ENCODE data around the gene SCN1A. TPM values are rescaled to one million over a fixed set of nuclear protein-coding genes. Genes with fewer than 3 reads are reported as not detected.

The SCN1A gene
- total RNA-seq, 1 experiment from 2014 or later: 0.62 TPM

- no TSS peak for BruUV-seq (replicated peaks)
- no peak for TF ChIP-seq EZH2 (IDR thresholded peaks at IDR 0.05; ENCODE audit: borderline replicate concordance, low read depth, low read length, poor library complexity, severe bottlenecking)
- TF ChIP-seq CTCF (conservative IDR thresholded peaks at IDR 0.05; ENCODE audit: low read depth, low read length): no peak
- no peak overlapping the region for H3K27ac ChIP-seq (ENCODE audit: low read depth, low read length, poor library complexity, severe bottlenecking)
- ChIA-PET CTCF (no interaction called here), POLR2A (ENCODE audit: low non-redundant PET) (no interaction called here)
- H3K4me1 ChIP-seq (ENCODE audit: insufficient read depth, low read length, poor library complexity, severe bottlenecking): peaks cover 16% of the 10 kb centered on the region
- no peaks in the 10 kb centered on the region for H3K36me3 ChIP-seq (ENCODE audit: insufficient read depth, low read length, poor library complexity, severe bottlenecking)
- intact Hi-C loops (cut with micrococcal nuclease; ENCODE audit: unreplicated experiment): loop anchor here (10.0 kb wide), 2 partner anchors 455 to 505 kb away; no protein-coding TSS in a partner anchor
- no peak for DNase-seq (ENCODE audit: low spot score)
- H3K4me3 ChIP-seq (ENCODE audit: low read depth, low read length, poor library complexity, severe bottlenecking): no peak overlapping the region
- no peaks in the 10 kb centered on the region for H3K9me3 ChIP-seq (ENCODE audit: low read depth, low read length, poor library complexity, severe bottlenecking)
- no peaks in the 10 kb centered on the region for H3K27me3 ChIP-seq (replicated peaks; ENCODE audit: insufficient read depth, low read depth, low read length, poor library complexity)
Measured at GRCh38 chr2:165959371-165959770, 168.4 kb downstream of the SCN1A start.

GRCh38 chr2:165958313-165958960 is 169.4 kb downstream of the SCN1A start:
- POLR2A ChIA-PET (ENCODE audit: low non-redundant PET): no interaction called here
- no peak for DNase-seq (ENCODE audit: low spot score)
- Histone ChIP-seq H3K27ac (ENCODE audit: low read depth, low read length, poor library complexity, severe bottlenecking) (no peak overlapping the region), H3K27me3 (replicated peaks; ENCODE audit: insufficient read depth, low read depth, low read length, poor library complexity) (no peaks in the 10 kb centered on the region), H3K9me3 (ENCODE audit: low read depth, low read length, poor library complexity, severe bottlenecking) (no peaks in the 10 kb centered on the region), H3K4me3 (ENCODE audit: low read depth, low read length, poor library complexity, severe bottlenecking) (no peak overlapping the region), H3K36me3 (ENCODE audit: insufficient read depth, low read length, poor library complexity, severe bottlenecking) (no peaks in the 10 kb centered on the region), H3K4me1 (ENCODE audit: insufficient read depth, low read length, poor library complexity, severe bottlenecking) (peaks cover 19% of the 10 kb centered on the region)
- intact Hi-C loops (cut with micrococcal nuclease; ENCODE audit: unreplicated experiment): loop anchor here (10.0 kb wide), 2 partner anchors 456 to 504 kb away; no protein-coding TSS in a partner anchor
- TF ChIP-seq EZH2 (IDR thresholded peaks at IDR 0.05; ENCODE audit: borderline replicate concordance, low read depth, low read length, poor library complexity, severe bottlenecking) (no peak), CTCF (conservative IDR thresholded peaks at IDR 0.05; ENCODE audit: low read depth, low read length) (no peak)
- CTCF ChIA-PET: no interaction called here
- BruUV-seq (replicated peaks): no TSS peak

- no peak for TF ChIP-seq EZH2 (IDR thresholded peaks at IDR 0.05; ENCODE audit: borderline replicate concordance, low read depth, low read length, poor library complexity, severe bottlenecking)
- ChIA-PET POLR2A (ENCODE audit: low non-redundant PET) (no interaction called here), CTCF (interaction anchor here (1.9 kb wide), 1 partner anchor 171 kb away, joined by 7 read pairs; the partner anchor contains the start of gene SCN1A)
- no TSS peak for BruUV-seq (replicated peaks)
- Histone ChIP-seq H3K4me3 (ENCODE audit: low read depth, low read length, poor library complexity, severe bottlenecking) (no peak overlapping the region), H3K4me1 (ENCODE audit: insufficient read depth, low read length, poor library complexity, severe bottlenecking) (peaks cover 19% of the 10 kb centered on the region), H3K27ac (ENCODE audit: low read depth, low read length, poor library complexity, severe bottlenecking) (no peak overlapping the region), H3K27me3 (replicated peaks; ENCODE audit: insufficient read depth, low read depth, low read length, poor library complexity) (no peaks in the 10 kb centered on the region), H3K9me3 (ENCODE audit: low read depth, low read length, poor library complexity, severe bottlenecking) (no peaks in the 10 kb centered on the region), H3K36me3 (ENCODE audit: insufficient read depth, low read length, poor library complexity, severe bottlenecking) (no peaks in the 10 kb centered on the region)
- intact Hi-C loops (cut with micrococcal nuclease; ENCODE audit: unreplicated experiment): loop anchor here (10.0 kb wide), 2 partner anchors 458 to 502 kb away; no protein-coding TSS in a partner anchor
- no peak for DNase-seq (ENCODE audit: low spot score)
Measured at GRCh38 chr2:165957030-165957675, 170.7 kb downstream of the SCN1A start.
